Middle frontal gyrus (tissue), 1 donor: Measurements from ENCODE around the gene ERC2.

Source experiments
- DNase-seq: peaks from one replicate; pipeline ENCODE4 v3.0.0-alpha.2; 2015; ENCODE audit warnings: low spot score; ENCODE audit errors: extremely low spot score

Gene ERC2

GRCh38 chr3:55459838-55460237, 1008.4 kb downstream of the ERC2 start:
- DNase-seq = no peak
